Left kidney (tissue), 2 donors: ENCODE data around the gene NDUFAF2. TPM values are rescaled to one million over a fixed set of nuclear protein-coding genes. Genes with fewer than 3 reads are reported as not detected.
"Not testable (repeated sequence)": the region's sequence is repeated elsewhere in the genome, so short reads cannot be mapped to it uniquely, and the experiment has no call there.

Experiments
- DNase-seq: peaks from one replicate; pipeline ENCODE4 v3.0.0-alpha.2; 2013
- polyA plus RNA-seq: library from polyadenylated mRNA; unstranded; fragments of 120-200 nt; gene quantifications from one replicate; pipeline ENCODE4 v1.2.1, GENCODE V29; 2013; ENCODE audit not compliant: insufficient read length

The NDUFAF2 gene
- polyA plus RNA-seq, 1 donor: 25.7 TPM

DNA sequence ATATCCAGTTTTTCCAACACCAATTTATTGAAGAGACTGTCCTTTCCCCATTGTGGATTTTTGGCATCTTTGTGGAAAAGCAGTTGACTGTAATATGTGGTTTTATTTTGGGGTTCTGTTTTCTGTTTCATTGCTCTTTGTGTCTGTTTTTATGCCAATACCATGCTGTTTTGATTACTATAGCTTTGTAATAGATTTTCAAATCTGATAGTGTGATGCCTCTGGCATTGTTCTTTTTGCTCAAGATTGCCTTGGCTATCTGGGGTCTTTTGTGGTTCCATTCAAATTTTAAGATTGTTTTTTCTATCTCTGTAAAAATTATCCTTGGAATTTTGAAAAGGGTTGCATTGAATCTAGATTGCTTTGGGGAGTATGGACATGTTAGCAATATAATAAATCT is 99.5 kb downstream of the NDUFAF2 start:
- no peak for DNase-seq

DNA sequence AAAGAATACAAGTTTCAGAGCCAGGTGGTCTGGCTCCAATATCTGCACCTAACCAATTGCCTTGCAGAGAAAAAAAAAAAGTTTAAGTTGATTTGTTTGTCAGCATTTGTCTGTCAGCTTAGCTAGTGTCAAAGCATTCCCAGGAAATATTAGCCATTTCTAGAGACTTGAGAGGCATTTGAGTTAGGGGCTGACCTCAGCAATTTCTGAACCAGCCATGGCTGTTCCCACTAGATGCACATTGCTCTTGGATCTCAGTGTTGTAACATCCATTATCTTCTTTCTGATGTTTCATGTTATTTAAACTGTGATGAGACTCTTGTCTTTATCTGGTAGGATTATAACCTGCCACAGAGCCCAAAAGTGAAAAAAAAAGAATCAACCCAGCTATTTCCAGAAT is 102.3 kb downstream of the NDUFAF2 start:
- no peak for DNase-seq

DNA sequence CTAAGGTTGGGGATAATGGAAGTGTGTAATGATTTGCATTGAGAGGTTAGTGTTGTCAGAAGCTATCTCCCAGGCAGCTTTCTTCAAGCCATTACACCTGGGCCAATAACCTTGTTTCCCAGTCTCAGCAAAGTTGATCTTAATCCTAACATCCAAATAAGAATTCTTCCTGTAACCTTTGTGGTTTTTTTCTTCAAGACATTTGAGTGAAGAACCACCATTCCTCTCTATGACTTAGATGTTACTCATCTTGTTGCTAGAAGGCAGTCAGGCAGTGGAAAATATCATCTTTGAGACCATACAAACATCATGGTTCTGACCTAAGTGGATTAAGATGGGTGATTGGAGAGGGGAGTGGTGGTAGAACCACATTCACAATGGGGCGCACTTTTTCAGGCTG is 103.5 kb downstream of the NDUFAF2 start:
- no peak for DNase-seq

DNA sequence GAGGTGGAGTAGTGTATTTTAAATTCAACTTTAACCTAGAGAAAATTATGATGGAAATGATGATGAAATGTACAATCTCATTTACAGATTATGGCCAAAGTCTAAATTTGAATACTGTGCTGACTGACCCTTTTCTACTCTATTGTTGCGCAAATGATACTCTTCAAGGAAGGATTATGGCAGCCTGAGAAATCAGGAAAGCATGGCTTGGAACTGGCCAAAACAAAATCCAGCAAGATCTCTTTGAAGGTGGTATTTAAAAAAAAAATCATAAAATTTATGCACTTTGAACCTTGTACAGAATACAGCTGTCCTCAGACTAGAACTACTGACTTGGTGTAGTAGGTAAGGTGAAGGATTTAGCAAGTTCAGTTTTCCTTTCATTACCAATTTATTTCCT is 105.3 kb downstream of the NDUFAF2 start:
- no peak for DNase-seq

DNA sequence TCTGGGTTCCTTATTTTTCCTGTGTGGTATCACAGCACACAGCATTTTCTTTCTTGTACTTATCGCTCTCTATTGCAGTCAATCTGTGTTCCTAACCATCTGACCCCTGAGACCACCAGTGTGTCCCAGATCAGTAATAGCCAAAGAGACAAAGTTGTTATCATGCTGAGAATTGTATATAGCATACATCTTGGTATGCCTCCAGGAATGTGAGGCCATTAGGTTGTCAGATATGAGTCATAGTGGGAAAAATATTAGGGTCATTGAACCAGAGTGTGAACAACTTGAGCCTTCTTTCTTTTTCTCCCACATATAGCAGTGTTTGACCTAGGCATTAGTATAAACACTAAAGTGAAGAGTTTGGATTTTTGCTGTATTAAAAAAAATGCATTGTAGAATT is 106.3 kb downstream of the NDUFAF2 start:
- no peak for DNase-seq

DNA sequence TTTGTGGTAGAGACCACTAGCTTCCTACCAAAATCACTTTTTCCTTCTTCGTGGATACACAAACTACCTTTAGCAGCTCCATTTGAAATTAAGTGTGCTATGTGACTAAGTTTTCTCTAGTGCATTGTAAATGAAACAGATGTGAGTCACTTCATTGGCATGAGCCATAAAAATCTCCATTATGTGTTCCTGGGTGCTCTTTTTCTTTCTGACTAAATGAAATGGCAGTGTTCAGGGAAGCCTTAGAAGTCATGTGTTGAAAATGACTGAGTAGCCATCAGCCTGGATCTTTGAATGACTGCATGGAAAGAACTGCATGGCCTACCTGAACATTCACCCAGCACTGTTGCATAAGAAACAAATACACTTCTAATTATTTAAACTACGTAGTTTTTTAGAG is 107.9 kb downstream of the NDUFAF2 start:
- DNase-seq: no peak

DNA sequence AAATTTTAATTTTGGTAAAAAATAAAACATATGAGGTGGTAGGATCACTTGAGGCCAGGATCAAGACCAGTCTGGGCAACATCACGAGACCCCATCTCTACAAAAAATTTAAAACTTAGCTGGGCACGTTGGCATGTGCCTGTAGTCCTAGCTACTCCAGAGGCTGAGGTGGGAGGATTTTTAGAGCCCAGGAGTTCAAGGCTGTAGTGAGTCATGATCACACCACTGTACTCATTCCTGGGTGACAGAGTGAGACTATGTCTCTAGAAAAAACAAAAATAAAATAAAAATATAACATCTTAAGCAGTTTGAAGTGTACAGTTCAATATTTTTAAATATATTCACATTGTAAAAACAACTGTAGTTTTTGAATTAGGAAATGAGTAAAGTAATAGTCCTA is 108.9 kb downstream of the NDUFAF2 start:
- no peak for DNase-seq

DNA sequence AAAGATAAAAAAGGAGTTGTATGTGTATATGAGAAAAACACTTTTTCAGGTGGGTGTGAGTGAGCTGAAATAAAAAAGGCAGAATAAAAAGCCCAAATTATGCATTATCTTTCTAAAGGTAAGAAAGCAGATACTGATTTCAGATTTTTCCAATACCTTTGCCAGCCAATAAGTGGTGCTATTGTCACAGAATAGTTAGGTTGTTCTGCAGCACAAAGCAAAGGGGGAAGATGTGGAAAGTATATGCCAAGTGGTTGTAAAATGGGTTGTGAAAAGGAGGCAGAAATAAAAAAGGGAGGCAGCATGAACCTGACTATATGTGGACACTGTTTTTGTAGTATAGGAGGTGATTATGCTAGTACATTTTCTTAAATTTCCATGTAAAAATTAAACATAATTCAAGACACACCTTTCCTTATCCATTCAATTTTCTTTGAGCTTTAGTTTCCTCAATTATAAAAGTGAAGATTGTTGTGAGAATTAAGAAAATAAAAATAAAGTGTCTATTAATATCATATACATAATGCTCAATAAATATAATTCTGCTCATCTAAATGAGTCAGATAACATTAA is 110.5 kb downstream of the NDUFAF2 start:
- peak; percentile 29 for DNase-seq

DNA sequence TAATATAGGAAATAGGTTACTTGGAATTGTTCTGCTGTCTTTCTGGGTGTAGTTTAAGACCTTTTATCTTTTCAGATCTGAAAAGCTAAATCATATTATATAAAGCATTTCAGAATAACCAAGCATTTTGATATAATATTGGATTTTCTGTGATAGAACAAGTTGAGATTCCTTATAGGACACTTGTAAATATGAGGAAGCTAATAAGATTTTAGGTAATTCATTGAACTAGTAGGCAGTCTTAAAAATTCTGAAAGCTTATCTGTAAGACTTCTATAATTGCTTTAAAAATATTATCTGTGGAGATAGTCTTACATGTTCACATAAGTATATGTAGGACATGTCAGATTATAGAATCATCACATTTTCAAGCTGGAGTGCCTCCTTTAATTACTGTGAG is 114.5 kb downstream of the NDUFAF2 start:
- DNase-seq: no peak

DNA sequence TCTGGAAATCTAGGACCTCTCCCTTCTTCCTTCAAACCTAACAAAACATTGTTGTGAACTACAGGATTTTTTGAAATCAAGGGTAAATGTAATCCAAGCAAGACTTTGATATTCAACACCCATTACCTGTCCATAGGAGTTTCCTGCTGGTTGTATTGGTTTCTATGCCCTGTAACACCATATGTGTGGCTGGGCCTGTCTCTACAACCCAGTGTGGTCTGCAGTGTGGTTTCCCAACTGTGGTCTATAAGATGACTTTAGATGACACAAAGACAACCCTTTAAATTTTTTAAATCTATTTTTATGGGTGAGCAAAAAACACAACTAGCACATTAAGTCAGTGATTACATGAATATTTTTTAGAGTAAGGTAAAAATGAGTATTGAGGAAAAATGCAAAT is 124.1 kb downstream of the NDUFAF2 start:
- DNase-seq: no peak

DNA sequence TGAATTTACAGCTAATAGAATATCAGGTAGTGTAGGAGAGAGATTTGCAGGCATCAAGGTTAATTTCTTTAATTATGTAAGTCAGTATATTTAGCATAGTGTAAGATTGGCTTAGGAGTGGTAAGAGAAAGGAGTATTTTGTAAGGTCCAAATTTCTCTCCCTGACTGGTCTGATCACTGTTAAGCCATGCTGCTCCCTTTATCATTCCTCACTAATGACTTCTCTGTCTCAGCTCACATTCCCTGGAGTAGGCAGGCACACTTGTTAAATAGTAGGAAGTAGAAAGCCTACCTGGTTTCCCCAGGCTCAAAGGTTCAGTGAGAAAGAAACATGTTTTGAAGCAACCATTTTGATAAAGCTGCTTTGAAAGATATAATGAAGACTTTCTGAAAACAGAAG is 126.5 kb downstream of the NDUFAF2 start:
- DNase-seq: peak; percentile 21

DNA sequence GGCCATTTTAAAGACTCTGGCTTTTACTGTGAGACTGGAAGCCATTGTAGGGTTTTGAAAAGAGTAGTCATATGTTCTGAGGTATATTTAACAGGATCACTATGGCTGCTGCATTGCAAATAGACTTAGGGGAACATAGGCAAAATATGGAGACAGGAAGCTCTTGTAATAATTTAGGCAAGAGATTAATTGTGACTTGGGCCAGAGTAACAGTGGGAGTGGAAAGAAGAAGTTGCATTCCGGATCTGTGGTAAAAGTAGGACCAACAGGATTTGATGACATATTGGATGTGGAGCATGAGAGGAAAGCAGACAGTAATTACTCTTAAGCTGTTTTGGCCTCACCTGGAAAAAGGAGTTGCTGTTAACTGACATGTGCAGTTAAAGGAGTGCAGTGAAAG is 131.6 kb downstream of the NDUFAF2 start:
- DNase-seq: no peak

DNA sequence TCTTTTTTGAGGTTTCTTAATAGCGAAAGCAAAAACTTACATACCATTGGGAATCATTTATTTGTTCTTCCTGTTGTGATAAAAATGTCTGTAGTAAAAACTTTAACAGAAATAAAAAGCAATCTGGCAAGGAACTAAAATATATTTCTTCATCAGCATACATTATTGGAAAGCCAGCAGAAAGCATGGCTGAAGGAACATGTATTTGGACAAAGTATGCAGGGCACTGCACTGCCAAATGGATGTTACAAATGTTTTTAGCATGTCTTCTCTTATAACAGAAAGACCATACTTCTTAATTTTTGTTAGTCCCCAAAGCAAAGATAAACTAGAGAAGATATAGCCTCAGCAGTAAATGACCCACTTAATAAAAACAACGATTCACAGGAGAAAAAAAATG is 136.7 kb downstream of the NDUFAF2 start:
- no peak for DNase-seq

DNA sequence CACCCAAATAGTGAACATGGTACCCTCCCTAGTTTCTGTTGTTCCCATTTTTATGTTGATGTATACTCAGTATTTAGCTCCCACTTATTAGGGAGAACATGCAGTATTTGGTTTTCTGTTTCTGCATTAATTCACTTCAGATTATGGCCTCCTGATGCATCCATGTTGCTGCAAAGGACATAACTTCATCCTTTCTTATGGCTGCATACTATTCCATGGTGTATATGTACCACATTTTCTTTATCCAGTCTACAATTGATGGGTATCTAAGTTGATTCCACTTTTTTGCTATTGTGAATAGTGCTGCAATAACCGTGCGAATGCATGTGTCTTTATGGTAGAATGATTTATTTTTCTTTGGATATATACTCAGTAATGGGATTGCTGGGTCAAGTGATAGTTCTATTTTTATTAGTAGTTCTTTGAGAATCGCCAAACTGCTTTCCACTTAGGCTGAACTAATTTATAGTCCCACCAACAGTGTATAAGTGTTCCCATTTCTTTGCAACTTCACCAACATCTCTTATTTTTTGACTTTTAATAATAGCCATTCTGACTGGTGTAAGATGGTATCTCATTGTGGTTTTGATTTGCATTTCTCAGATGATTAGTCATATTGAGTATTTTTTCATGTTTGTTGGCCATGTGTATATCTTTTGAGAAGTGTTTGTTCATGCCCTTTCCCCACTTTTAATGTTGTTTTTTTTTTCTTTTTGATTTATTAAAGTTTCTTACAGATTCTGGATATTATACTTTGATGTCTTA is 137.7 kb downstream of the NDUFAF2 start:
- DNase-seq: no peak

DNA sequence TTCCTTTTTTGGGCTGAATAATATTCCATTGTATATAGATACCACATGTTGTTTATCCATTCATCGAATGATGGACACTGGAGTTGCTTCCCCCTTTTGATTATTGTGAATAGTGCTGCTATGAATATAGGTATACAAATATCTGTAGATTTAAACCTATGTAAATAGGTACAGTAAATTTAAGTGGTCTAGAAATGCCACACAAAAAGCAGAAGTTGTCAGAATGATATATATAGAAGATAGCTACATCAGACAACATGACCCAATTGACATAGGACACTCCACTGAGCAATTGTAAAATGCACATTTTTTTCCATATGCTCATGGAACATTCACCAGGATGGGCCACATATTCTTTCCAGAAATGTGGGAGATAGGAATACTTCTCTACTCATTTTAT is 139.7 kb downstream of the NDUFAF2 start:
- no peak for DNase-seq

DNA sequence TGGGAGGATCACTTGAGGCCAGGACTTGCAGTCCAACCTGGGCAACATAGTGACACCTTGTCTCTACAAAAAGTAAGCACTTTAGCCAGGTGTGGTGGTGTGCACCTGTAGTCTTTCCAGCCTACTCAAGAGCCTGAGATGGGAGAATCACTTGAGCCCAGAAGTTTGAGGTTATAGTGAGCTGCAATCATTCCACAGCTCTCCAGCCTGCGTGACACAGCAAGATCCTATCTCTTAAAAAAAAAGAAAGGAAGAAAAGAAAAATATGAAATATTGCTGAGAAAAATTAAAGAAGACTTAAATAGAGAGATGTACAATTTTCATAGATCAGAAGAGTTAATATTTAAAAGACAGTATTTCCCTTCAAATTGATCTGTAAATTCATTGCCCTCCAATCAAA is 140.9 kb downstream of the NDUFAF2 start:
- DNase-seq: no peak

DNA sequence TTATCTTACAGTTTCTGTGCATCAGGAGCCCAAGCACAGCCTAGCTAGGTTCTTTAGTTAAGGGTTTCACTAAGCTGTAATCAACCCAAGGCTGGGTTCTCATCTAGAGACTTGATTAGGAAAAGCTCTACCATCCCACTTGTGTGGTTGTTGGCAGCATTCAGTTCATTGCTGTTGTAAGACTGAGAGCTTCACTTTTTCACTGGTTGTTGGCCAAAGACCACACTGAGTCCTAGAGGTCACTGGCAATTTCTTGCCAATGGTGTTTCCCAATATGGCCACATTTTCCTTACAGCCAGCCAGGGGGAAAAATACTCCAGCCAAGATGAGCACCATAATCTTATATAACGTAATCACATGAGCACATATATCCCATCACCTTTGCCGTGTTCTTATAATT is 142.9 kb downstream of the NDUFAF2 start:
- DNase-seq: no peak

DNA sequence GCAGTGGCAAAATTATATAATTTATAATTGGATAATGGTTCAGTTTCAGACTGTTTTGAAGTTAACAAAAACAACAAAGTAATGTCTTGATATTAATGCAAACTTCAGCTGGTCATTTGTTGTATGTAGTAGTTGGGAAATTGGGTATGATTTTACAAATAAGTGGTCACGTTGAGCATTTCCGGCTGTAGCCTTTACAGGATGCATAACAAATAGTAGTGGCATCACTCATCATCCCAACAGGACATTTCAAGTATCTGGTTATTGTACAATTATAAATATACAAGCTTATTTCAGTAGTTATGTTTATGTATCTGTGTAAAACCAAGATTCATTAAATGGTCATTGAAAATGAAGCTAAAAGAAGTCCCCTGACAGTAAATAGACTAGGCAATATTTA is 144.3 kb downstream of the NDUFAF2 start:
- DNase-seq: no peak

DNA sequence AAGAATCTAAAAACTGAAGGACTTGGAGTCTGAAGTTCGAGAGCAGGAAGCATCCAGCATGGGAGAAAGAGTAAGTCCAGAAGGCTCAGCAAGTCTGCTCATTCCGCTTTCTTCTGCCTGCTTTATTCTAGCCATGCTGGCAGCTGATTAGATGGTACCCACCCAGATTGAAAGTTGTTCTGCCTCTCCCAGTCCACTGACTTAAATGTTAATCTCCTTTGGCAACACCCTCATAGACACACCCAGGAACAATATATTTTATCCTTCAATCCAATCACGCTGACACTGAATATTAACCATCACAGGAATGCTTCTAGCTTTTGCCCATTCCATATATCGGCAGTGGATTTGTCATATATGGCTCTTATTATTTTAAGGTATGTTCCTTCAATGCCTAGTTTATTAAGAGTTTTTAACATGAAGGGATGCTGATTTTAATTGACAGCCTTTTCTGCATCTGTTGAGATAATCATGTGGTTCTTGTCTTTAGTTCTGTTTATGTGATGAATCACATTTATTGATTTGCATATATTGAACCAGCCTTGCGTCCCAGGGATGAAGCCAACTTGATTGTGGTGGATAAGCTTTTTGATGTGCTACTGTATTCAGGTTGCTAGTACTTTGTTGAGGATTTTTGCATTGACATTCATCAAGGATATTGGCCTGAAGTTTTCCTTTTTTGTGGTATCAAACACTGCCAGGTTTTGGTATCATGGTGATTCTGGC is 148.2 kb downstream of the NDUFAF2 start:
- DNase-seq: not testable (repeated sequence)

DNA sequence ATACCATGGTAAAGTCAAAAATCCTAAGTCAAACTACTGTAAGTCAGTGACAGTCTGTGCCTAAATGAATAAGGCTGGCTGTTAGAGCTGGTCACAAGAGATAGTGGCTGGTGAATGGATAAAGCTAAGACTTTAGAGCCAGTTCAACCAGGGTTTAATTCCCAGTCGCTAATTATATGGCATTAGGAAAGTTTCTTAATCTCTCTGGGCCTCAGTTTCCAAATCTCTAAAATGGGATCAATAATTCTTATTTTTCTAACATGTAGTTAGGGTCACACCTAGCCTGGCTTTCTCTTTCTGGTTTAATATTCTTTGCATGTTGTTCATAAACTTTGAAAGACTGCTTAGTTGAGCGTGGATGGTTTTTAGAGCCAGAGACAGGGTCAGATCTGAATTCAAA is 152.5 kb downstream of the NDUFAF2 start:
- no peak for DNase-seq

DNA sequence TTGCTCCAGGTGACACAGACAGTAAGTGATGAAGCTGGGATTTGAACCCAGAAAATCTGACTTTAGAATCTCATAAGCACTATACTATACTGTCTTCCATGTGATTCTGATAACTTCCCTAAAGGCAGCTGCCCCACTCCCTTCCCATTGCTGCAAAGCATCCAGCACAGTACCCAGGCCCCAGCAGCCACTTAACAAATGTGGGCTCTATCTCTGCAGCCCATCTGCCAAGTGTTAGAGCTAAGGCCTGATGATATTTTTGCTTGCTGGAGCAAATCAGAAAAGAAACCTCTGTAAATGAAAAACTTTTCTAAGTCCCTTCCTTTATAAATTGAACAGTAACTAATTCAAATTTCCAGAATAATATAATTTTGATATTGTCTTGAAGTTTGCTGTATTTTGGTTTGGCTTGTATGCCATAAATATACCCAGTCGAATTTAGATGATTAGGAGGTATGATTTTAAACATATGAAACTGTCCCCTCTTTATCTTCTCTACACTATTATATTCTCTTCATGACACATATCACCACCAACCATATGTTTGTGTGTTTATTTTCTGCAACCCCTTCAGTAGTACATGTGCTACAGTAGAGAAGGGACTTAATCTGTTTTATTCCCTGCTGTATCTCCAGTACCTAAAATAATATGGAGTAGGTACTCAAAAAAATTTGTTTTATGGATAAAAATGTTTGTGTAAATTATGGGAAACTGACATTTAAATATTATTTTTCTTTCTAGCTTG is 153.4 kb downstream of the NDUFAF2 start:
- DNase-seq: no peak

DNA sequence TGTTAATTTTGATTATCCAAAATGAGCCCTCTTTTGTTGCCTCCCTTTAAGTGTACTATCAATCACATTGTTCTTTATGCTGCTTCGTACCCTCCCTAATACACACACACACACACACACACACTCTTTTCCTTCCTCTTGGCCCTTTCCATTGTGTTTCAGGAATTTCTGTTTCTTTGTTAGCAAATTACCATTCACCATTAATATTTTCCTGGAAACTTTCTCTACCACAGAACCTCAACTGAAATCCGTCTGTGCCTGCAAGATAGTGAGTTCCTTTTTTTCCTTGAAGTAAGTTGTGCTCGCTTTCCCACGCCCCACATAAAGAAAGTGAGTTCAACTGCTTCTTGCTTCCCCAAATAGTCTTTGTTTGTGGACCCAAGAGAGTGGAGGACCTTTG is 155.4 kb downstream of the NDUFAF2 start:
- DNase-seq: no peak

DNA sequence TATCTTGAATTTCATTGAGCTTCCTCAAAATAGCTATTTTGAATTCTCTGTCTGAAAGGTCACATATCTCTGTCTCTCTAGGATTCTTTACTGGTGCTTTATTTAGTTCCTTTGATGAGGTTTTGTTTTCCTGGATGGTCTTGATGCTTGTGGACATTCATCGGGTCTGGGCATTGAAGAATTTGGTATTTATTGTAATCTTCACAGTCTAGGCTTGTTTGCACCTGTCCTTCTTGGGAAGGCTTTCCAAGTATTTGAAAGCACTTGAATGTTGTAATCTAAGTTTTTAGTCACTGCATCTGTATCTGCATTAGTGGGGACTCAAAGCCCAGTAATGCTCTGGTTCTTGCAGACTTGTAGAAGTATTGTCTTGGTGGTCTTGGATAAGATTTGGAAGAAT is 169.4 kb downstream of the NDUFAF2 start:
- no peak for DNase-seq
